Fibroblast of lung (primary cell): Measurements from ENCODE around the gene JPH3. TPM values are rescaled to one million over a fixed set of nuclear protein-coding genes. Genes with fewer than 3 reads are reported as not detected.

ENCODE experiments used
- DNase-seq, 2 donors: peaks; one replicate each; pipeline versions ENCODE4 v3.0.0 to v3.0.0-alpha.2; 2010; ENCODE audit warnings: low read depth in 2 of 2
- H2AFZ ChIP-seq: 2 replicates; pipeline ENCODE4 v1.5.1; 2012; ENCODE audit warnings: low read length, control low read depth, inconsistent platforms
- H3K27ac ChIP-seq: 2 replicates; pipeline ENCODE4 v1.5.1; 2011; ENCODE audit warnings: low read length, control low read depth; ENCODE audit not compliant: insufficient read depth
- H3K27me3 ChIP-seq: 2 replicates; pipeline ENCODE4 v1.5.1; 2011; ENCODE audit warnings: mild to moderate bottlenecking, low read length; ENCODE audit not compliant: control insufficient read depth, insufficient read depth
- H3K36me3 ChIP-seq: 2 replicates; pipeline ENCODE4 v1.5.1; 2011; ENCODE audit warnings: low read length; ENCODE audit not compliant: control insufficient read depth, insufficient read depth
- H3K4me1 ChIP-seq: 2 replicates; pipeline ENCODE4 v1.5.1; 2011; ENCODE audit warnings: low read length; ENCODE audit not compliant: control insufficient read depth, insufficient read depth; ENCODE audit errors: extremely low read depth
- H3K4me2 ChIP-seq: 2 replicates; pipeline ENCODE4 v1.5.1; 2011; ENCODE audit warnings: low read length, control low read depth; ENCODE audit not compliant: insufficient read depth; ENCODE audit errors: extremely low read depth
- H3K4me3 ChIP-seq, 4 experiments: fragments of 200-600 bp in 1 of 4; sonication (generic) in 1 of 4; replicated peaks in 1 of 4; 2 replicates each; pipeline ENCODE4 v1.5.1; 2011 to 2016; ENCODE audit warnings: low read length in 4 of 4, low read depth in 3 of 4, mild to moderate bottlenecking in 3 of 4, control low read depth in 2 of 4, inconsistent platforms in 1 of 4, mixed read lengths in 1 of 4; ENCODE audit not compliant: insufficient read depth in 1 of 4; ENCODE audit errors: control extremely low read depth in 1 of 4
- H3K79me2 ChIP-seq: 2 replicates; pipeline ENCODE4 v1.5.1; 2012; ENCODE audit warnings: mild to moderate bottlenecking, low read length, inconsistent platforms; ENCODE audit not compliant: control insufficient read depth, insufficient read depth
- H3K9ac ChIP-seq: 2 replicates; pipeline ENCODE4 v1.5.1; 2011; ENCODE audit warnings: mild to moderate bottlenecking, low read length, control low read depth; ENCODE audit not compliant: insufficient read depth
- H3K9me3 ChIP-seq: 2 replicates; pipeline ENCODE4 v1.5.1; 2012; ENCODE audit warnings: low read depth, low read length; ENCODE audit not compliant: control insufficient read depth, insufficient read depth
- H4K20me1 ChIP-seq: 2 replicates; pipeline ENCODE4 v1.5.1; 2011; ENCODE audit warnings: low read length; ENCODE audit not compliant: control insufficient read depth, insufficient read depth; ENCODE audit errors: extremely low read depth
- EZH2 ChIP-seq: IDR thresholded peaks from 2 replicates; pipeline ENCODE4 v1.5.1; 2012; ENCODE audit warnings: low read length, control low read depth, mild to moderate bottlenecking; ENCODE audit errors: missing control alignments
- polyA plus RNA-seq, 2 donors: library from polyadenylated mRNA; depleted of rRNA in 1 of 2; stranded (reverse) in 1 of 2; unstranded in 1 of 2; fragments of >200 nt; gene quantifications; 2 replicates each; pipeline ENCODE4 v1.2.1, GENCODE V29; 2011 to 2012; ENCODE audit warnings: missing spikeins in 1 of 2
- total RNA-seq: library from RNA; depleted of rRNA; stranded (reverse); fragments of >200 nt; gene quantifications from 2 replicates; pipeline ENCODE4 v1.2.1, GENCODE V29; 2014
- TF ChIP-seq, protein P1 (sequence below), 2 donors: IDR thresholded peaks in 1 of 2; conservative IDR thresholded peaks in 1 of 2; 1 replicate in 1 of 2; 2 replicates in 1 of 2; pipeline ENCODE4 v1.5.1; 2011 to 2012; ENCODE audit warnings: low read length in 2 of 2, control low read depth in 1 of 2, inconsistent platforms in 1 of 2, low read depth in 1 of 2, mild to moderate bottlenecking in 1 of 2

Gene JPH3
- total and polyA plus RNA-seq, 2 donors (not counting 1 experiment from before 2014, with no cell fraction given): 0.01 TPM; not detected in 1

GRCh38 chr16:87706278-87707000 is 104.1 kb downstream of the JPH3 start:
- Histone ChIP-seq H3K4me3 (no peak overlapping the region), H3K4me1 (no peaks in the 10 kb centered on the region), H4K20me1 (no peaks in the 10 kb centered on the region), H3K27me3 (no peaks in the 10 kb centered on the region), H3K27ac (no peak overlapping the region), H3K36me3 (peaks cover 2% of the 10 kb centered on the region), H3K9ac (no peak overlapping the region), H3K79me2 (no peaks in the 10 kb centered on the region), H3K9me3 (no peaks in the 10 kb centered on the region), H3K4me2 (no peak overlapping the region), H2AFZ (no peak overlapping the region)
- TF ChIP-seq, protein P1, sequence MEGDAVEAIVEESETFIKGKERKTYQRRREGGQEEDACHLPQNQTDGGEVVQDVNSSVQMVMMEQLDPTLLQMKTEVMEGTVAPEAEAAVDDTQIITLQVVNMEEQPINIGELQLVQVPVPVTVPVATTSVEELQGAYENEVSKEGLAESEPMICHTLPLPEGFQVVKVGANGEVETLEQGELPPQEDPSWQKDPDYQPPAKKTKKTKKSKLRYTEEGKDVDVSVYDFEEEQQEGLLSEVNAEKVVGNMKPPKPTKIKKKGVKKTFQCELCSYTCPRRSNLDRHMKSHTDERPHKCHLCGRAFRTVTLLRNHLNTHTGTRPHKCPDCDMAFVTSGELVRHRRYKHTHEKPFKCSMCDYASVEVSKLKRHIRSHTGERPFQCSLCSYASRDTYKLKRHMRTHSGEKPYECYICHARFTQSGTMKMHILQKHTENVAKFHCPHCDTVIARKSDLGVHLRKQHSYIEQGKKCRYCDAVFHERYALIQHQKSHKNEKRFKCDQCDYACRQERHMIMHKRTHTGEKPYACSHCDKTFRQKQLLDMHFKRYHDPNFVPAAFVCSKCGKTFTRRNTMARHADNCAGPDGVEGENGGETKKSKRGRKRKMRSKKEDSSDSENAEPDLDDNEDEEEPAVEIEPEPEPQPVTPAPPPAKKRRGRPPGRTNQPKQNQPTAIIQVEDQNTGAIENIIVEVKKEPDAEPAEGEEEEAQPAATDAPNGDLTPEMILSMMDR (conservative IDR thresholded peaks at IDR 0.05 in 1 of 2, IDR thresholded peaks at IDR 0.05 in 1 of 2; ENCODE audit: low read depth in 1 of 2, low read length in 2 of 2): no peak
- TF ChIP-seq EZH2: no peak
- no peak for DNase-seq

- no peak for DNase-seq
- TF ChIP-seq EZH2: no peak
- TF ChIP-seq, protein P1 (conservative IDR thresholded peaks at IDR 0.05 in 1 of 2, IDR thresholded peaks at IDR 0.05 in 1 of 2; ENCODE audit: low read depth in 1 of 2, low read length in 2 of 2): no peak
- H4K20me1 ChIP-seq: no peaks in the 10 kb centered on the region
- H3K4me3 ChIP-seq: no peak overlapping the region
- H3K9ac ChIP-seq: no peak overlapping the region
- H3K27ac ChIP-seq: no peak overlapping the region
- no peak overlapping the region for H2AFZ ChIP-seq
- H3K36me3 ChIP-seq: peaks cover 2% of the 10 kb centered on the region
- no peaks in the 10 kb centered on the region for H3K27me3 ChIP-seq
- no peak overlapping the region for H3K4me2 ChIP-seq
- H3K4me1 ChIP-seq: no peaks in the 10 kb centered on the region
- no peaks in the 10 kb centered on the region for H3K79me2 ChIP-seq
- H3K9me3 ChIP-seq: no peaks in the 10 kb centered on the region
Observed at GRCh38 chr16:87707097-87707496, 104.8 kb downstream of the JPH3 start.

DNA sequence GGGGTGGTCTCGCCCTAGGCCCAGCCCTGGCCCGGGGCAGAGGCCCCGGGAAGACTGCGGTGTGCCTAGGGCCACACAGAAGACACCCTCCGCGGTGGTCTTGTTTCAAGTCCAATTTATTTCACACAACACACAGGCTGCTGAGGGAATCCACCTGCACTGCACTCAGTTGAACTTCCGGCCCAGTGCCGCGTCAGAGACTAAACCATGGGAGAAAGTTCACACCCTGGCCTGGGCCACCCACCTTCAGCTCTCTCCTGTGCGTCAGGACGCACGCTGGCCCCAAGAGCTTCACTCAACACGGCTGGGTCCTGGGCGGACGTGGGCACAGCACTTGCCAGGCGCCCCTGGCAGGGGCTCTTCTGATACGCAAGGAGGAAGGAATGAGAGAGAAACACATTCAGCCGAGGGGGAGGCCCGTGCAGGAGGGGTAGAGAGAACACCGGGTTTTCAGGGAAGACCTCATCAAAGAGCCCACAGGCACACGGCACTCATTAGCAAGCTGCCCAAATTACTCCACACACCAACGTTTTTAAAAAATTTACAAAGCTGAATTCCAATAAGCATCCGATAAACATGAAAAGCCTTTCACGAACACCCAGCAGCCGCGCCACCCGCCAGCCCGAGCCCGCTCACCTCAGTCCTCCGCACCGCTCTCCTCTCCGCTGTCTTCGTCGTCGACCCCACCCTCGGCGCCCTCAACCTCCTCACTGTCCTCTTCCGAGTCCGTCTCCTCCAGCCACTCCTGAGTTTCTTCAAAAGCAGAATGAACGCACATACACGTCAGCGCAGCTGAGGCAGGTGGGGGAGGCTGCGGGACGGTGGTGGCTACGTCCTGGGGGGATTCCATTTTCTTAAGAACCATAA is 105.6 kb downstream of the JPH3 start:
- no peak overlapping the region for H3K4me2 ChIP-seq
- no peaks in the 10 kb centered on the region for H3K9me3 ChIP-seq
- no peak overlapping the region for H2AFZ ChIP-seq
- no peak overlapping the region for H3K4me3 ChIP-seq
- TF ChIP-seq, protein P1 (conservative IDR thresholded peaks at IDR 0.05 in 1 of 2, IDR thresholded peaks at IDR 0.05 in 1 of 2; ENCODE audit: low read depth in 1 of 2, low read length in 2 of 2): no peak
- TF ChIP-seq EZH2: no peak
- H3K27ac ChIP-seq: no peak overlapping the region
- no peak overlapping the region for H3K9ac ChIP-seq
- H4K20me1 ChIP-seq: no peaks in the 10 kb centered on the region
- no peak for DNase-seq
- no peaks in the 10 kb centered on the region for H3K79me2 ChIP-seq
- no peaks in the 10 kb centered on the region for H3K27me3 ChIP-seq
- H3K36me3 ChIP-seq: peaks cover 2% of the 10 kb centered on the region
- no peaks in the 10 kb centered on the region for H3K4me1 ChIP-seq
